Activated T-helper 1 cell treated with anti-CD3 and anti-CD28 coated beads, Interleukin-12 subunit alpha, Interleukin-12 subunit beta, Interleukin-2, Interleukin-4 antibody, amounts not matched to agents 30 ng/mL and 10 ng/mL and 1 ng/mL, durations not matched to agents 14 hours and 24 hours and 36 hours (primary cell): ENCODE measurements around the gene RPS18. TPM values are rescaled to one million over a fixed set of nuclear protein-coding genes. Genes with fewer than 3 reads are reported as not detected.
"Not testable (repeated sequence)": the region's sequence is repeated elsewhere in the genome, so short reads cannot be mapped to it uniquely, and the experiment has no call there.

ENCODE experiments used
- DNase-seq: peaks from one replicate; pipeline ENCODE4 v3.0.0; 2021; ENCODE audit warnings: low spot score
- H3K27ac Mint-ChIP-seq: one replicate; pipeline ENCODE4 v1.8.0; 2021; ENCODE audit warnings: mild to moderate bottlenecking, mixed read lengths
- H3K27me3 Mint-ChIP-seq: one replicate; pipeline ENCODE4 v1.8.0; 2022; ENCODE audit warnings: mild to moderate bottlenecking, moderate library complexity, mixed read lengths; ENCODE audit not compliant: insufficient read depth
- H3K36me3 Mint-ChIP-seq: one replicate; pipeline ENCODE4 v1.8.0; 2021; ENCODE audit warnings: low read depth, mixed read lengths
- H3K4me1 Mint-ChIP-seq: one replicate; pipeline ENCODE4 v1.8.0; 2021; ENCODE audit warnings: low read depth, mixed read lengths
- H3K4me3 Mint-ChIP-seq: one replicate; pipeline ENCODE4 v1.8.0; 2021; ENCODE audit warnings: mild to moderate bottlenecking, moderate library complexity, mixed read lengths
- H3K9me3 Mint-ChIP-seq: one replicate; pipeline ENCODE4 v1.8.0; 2021; ENCODE audit warnings: mixed read lengths
- intact Hi-C: fragments of 100-400 bp; cut with micrococcal nuclease; formaldehyde crosslinking; loops from one replicate; pipeline ENCODE4 v1.15.1; 2024
- total RNA-seq: library from RNA; stranded (reverse); gene quantifications from 2 replicates; pipeline ENCODE4 v1.2.3, GENCODE V29; 2022

The RPS18 gene
- 2,930 and 2,946 TPM in 2 replicates for total RNA-seq

DNA sequence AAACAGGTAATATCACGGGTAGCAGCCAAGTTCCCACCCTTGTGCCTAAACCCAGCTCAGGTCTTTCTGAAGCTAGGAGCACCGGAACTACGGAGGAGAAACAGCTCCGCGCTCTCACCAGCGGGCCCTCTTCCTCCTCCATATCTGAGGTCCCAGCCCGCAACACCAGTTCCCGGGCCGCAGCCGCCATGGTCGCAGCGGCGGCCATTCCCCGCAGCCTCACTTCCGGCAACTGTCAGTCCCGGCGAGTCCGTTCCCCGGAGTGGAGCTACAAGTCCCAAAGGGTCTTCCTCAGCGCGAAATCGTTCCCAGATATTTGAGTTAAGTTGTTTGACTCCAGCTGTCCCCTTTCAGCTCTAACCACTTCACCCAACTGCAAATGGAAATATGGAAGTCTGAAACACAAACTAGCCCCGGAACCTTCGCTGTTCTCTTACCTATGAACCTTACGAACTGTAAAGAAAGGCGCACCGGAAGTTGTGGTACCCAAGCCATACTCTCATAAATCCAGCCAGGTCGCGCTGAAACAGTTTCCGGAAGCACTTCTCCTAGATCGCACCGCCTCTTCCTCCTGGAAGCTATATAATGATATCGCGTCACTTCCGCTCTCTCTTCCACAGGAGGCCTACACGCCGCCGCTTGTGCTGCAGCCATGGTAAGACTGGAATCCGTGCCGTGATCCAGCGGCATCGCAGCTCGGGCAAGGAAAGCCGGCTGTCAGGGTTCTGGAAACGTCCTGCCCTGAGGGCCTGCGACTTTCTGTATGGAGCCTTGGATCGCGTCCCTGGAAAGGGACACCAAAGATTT lies at the start of gene RPS18, which contains the start of gene VPS52:
Gene RPS18 (plus strand): TSS at position 608 of the 807 bp plus-strand sequence. CDS start 45 bp downstream, at position 653.
Gene VPS52 (minus strand): TSS at position 409 of the 807 bp plus-strand sequence. CDS start 201 bp downstream, at position 208.
- Mint-ChIP-seq H3K27ac (peak within 1 kb of the TSS; percentile 99), H3K27me3 (no peaks in the 10 kb centered on the region), H3K9me3 (no peaks in the 10 kb centered on the region), H3K36me3 (peaks cover 64% of the 10 kb centered on the region), H3K4me3 (peak within 1 kb of the TSS; percentile 97), H3K4me1 (peaks cover 55% of the 10 kb centered on the region)
- intact Hi-C loops, result loop anchor here (1.0 to 10.0 kb wide), 12 partner anchors 18 to 1297 kb away; partner anchors contain the start of genes BRD2, DXO, KIFC1 and LEMD2
- DNase-seq, result peak; percentile 89

- H3K9me3 Mint-ChIP-seq, H3K27ac Mint-ChIP-seq, H3K4me1 Mint-ChIP-seq, H3K36me3 Mint-ChIP-seq, intact Hi-C loops, DNase-seq, H3K4me3 Mint-ChIP-seq: not testable (repeated sequence)
- peaks cover 50% of the 10 kb centered on the region for H3K27me3 Mint-ChIP-seq
These were observed 45.3 kb upstream of the RPS18 start for GRCh38 chr6:33226503-33227120.

GRCh38 chr6:33235221-33235634 lies 36.6 kb upstream of the RPS18 start:
- peaks cover 25% of the 10 kb centered on the region for H3K27me3 Mint-ChIP-seq
- no peak overlapping the region for H3K4me3 Mint-ChIP-seq
- intact Hi-C loops, result no loop called here
- DNase-seq, result no peak
- no peaks in the 10 kb centered on the region for H3K36me3 Mint-ChIP-seq
- H3K9me3 Mint-ChIP-seq, result no peaks in the 10 kb centered on the region
- no peak overlapping the region for H3K27ac Mint-ChIP-seq
- no peaks in the 10 kb centered on the region for H3K4me1 Mint-ChIP-seq

DNA sequence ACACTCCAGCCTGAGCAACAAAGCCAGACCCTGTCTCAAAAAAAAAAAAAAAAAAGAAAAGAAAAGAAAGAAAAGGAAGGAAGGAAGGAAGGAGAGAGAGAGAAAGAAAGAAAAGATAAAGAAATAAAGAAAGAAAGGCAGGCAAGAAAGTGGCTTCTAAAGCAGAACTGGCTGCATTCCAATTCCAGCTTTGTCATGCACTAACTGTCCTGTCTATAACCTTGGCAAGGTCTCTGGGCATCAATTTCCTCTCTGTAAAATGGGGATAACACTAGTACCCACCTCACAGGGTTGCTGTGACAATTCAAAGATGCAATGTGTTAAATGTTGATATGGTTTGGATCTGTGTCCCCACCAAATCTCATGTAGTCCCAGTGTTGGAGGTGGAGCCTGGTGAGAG lies 35.5 kb upstream of the RPS18 start:
- Mint-ChIP-seq H3K4me1 (no peaks in the 10 kb centered on the region), H3K4me3 (no peak overlapping the region), H3K9me3 (no peaks in the 10 kb centered on the region), H3K27me3 (peaks cover 25% of the 10 kb centered on the region), H3K36me3 (no peaks in the 10 kb centered on the region), H3K27ac (no peak overlapping the region)
- DNase-seq, result no peak
- intact Hi-C loops, result no loop called here

DNA sequence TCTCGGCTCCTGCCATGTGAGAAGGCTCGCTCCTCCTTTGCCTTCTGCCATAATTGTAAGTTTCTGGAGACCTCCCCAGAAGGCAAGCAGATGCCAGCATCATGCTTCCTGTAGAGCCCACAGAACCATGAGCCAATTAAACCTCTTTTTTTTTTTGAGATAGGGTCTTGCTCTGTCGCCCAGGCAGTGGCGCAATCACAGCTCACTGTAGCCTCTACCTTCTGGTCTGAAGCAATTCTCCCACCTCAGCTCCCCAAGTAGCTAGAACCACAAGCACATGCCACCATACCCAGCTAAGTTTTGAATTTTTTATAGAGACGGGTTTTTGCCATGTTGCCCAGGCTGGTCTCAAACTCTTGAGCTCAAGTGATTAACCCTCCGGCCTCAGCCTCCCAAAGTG lies 35.0 kb upstream of the RPS18 start:
- H3K9me3 Mint-ChIP-seq, result no peaks in the 10 kb centered on the region
- H3K4me3 Mint-ChIP-seq, result no peak overlapping the region
- intact Hi-C loops, result no loop called here
- no peak for DNase-seq
- H3K4me1 Mint-ChIP-seq, result peaks cover 3% of the 10 kb centered on the region
- H3K36me3 Mint-ChIP-seq, result no peaks in the 10 kb centered on the region
- peaks cover 26% of the 10 kb centered on the region for H3K27me3 Mint-ChIP-seq
- H3K27ac Mint-ChIP-seq, result no peak overlapping the region

- Mint-ChIP-seq H3K27me3 (peaks cover 25% of the 10 kb centered on the region), H3K9me3 (no peaks in the 10 kb centered on the region), H3K36me3 (peaks cover 1% of the 10 kb centered on the region), H3K27ac (no peak overlapping the region), H3K4me3 (no peak overlapping the region), H3K4me1 (peaks cover 10% of the 10 kb centered on the region)
- DNase-seq, result no peak
- intact Hi-C loops, result no loop called here
These were observed 34.1 kb upstream of the RPS18 start for GRCh38 chr6:33237741-33238140.

DNA sequence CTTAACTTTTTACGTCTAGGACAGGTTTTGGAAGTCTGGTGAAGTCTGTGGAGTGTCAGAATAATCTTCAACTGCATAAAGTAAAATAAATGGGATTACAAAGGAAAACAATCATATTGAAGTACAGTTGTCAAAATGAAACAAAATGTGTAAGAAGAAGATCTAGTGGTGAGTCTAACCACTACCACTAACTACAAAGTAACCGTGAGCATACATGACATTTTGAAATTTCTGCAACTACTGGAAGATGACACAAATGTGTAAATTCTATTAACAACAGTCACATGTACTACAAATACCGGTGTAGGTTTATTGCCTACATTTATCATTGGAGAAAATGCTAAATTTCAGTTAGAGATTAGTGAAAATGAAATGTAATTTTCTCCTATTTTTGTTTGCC lies 29.9 kb upstream of the RPS18 start:
- H3K9me3 Mint-ChIP-seq, result no peaks in the 10 kb centered on the region
- intact Hi-C loops, result no loop called here
- no peak for DNase-seq
- H3K36me3 Mint-ChIP-seq, result peaks cover 1% of the 10 kb centered on the region
- peaks cover 15% of the 10 kb centered on the region for H3K27me3 Mint-ChIP-seq
- H3K4me3 Mint-ChIP-seq, result no peak overlapping the region
- H3K4me1 Mint-ChIP-seq, result peaks cover 10% of the 10 kb centered on the region
- H3K27ac Mint-ChIP-seq, result peak overlapping the region; percentile 36

- Mint-ChIP-seq H3K4me1 (peaks cover 17% of the 10 kb centered on the region), H3K27ac (no peak overlapping the region)
These were observed 28.4 kb upstream of the RPS18 start for GRCh38 chr6:33243476-33243875.

DNA sequence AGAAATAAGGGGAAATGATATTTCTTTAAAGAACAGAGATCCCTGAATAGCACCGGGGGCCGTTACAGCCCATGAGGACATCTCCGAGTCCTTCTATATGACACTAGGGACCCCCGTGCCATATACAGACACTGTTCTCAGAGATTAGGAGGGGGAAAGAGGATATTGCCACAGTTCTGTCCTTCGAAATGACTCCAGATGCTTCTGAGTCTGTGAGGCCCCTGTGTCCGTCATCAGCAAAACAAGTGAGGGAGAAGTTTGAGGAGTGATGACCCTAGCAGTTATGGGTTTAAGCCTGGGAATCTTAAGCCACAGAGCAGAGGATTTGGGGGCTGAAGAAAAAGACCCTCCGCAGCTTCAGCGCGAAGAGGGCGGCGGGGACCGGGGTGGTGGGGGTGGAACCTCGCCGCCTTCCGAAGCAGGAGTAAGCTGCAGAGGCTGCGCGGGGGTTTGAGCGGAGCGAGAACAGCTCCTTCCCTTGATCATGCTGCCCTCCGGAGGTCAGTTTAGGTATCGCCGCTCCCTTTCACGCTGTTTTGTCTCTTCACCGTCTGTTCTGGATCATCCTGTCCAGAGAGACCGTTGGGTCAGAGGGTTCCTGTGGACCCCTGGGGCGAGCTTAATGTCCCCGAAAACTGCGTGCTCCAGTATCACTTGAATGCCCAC lies 23.8 kb upstream of the RPS18 start:
- Mint-ChIP-seq H3K9me3 (no peaks in the 10 kb centered on the region), H3K27me3 (peaks cover 5% of the 10 kb centered on the region), H3K36me3 (peaks cover 20% of the 10 kb centered on the region), H3K27ac (peak overlapping the region; percentile 84), H3K4me3 (peak overlapping the region; percentile 91), H3K4me1 (peaks cover 44% of the 10 kb centered on the region)
- peak; percentile 84 for DNase-seq
- intact Hi-C loops, result loop anchor here (1.0 to 2.0 kb wide), 7 partner anchors 65 to 353 kb away; no protein-coding TSS in a partner anchor

More at GRCh38 chr6:33243476-33243875, 28.4 kb upstream of the RPS18 start:
- Mint-ChIP-seq H3K36me3 (peaks cover 1% of the 10 kb centered on the region), H3K27me3 (peaks cover 15% of the 10 kb centered on the region), H3K4me3 (no peak overlapping the region), H3K9me3 (no peaks in the 10 kb centered on the region)
- DNase-seq, result no peak
- intact Hi-C loops, result no loop called here

DNA sequence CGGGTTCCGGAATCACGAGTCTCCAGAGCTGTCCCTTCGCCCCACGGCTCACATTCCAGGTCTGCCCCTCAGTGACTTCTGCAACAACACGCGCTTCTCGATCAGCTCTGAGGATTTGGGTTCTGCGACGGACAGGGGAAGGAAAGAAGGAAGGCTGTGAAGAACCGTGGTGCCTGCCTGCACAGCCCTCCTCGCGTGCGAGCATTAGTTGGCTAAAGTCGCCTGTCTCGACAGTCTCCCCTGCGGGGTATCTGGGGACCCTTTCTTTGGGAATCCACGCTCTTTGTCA lies 23.3 kb upstream of the RPS18 start:
- Mint-ChIP-seq H3K4me3 (peak overlapping the region; percentile 91), H3K4me1 (peaks cover 44% of the 10 kb centered on the region), H3K27ac (peak overlapping the region; percentile 84), H3K9me3 (no peaks in the 10 kb centered on the region), H3K27me3 (peaks cover 5% of the 10 kb centered on the region), H3K36me3 (peaks cover 20% of the 10 kb centered on the region)
- no peak for DNase-seq
- intact Hi-C loops, result loop anchor here (1.0 to 2.0 kb wide), 7 partner anchors 64 to 354 kb away; no protein-coding TSS in a partner anchor

- intact Hi-C loops, result loop anchor here (1.0 to 2.0 kb wide), 19 partner anchors 22 to 1119 kb away; partner anchors contain the start of genes B3GALT4, FKBPL, HLA-DPB1 and KIFC1
- Mint-ChIP-seq H3K4me3 (peak overlapping the region; percentile 91), H3K4me1 (peaks cover 44% of the 10 kb centered on the region), H3K9me3 (no peaks in the 10 kb centered on the region), H3K36me3 (peaks cover 20% of the 10 kb centered on the region), H3K27me3 (peaks cover 4% of the 10 kb centered on the region), H3K27ac (peak overlapping the region; percentile 84)
- peak; percentile 95 for DNase-seq
These were observed 22.7 kb upstream of the RPS18 start for GRCh38 chr6:33248932-33249731.
